Epithelial cell of proximal tubule (primary cell): ENCODE results near the gene GAS6. TPM values are rescaled to one million over a fixed set of nuclear protein-coding genes. Genes with fewer than 3 reads are reported as not detected.
"Not testable (repeated sequence)": the region's sequence is repeated elsewhere in the genome, so short reads cannot be mapped to it uniquely, and the experiment has no call there.

ENCODE experiments used
- DNase-seq: peaks from one replicate; pipeline ENCODE4 v3.0.0-alpha.2; 2011; ENCODE audit warnings: low read depth
- H3K4me3 ChIP-seq: 2 replicates; pipeline ENCODE4 v1.5.1; 2011; ENCODE audit warnings: low read depth, mild to moderate bottlenecking, low read length
- CTCF ChIP-seq: conservative IDR thresholded peaks from 2 replicates; pipeline ENCODE4 v1.5.1; 2012; ENCODE audit warnings: low read depth, mild to moderate bottlenecking, low read length
- total RNA-seq: library from RNA; depleted of rRNA; stranded (reverse); fragments of >200 nt; gene quantifications from 2 replicates; pipeline ENCODE4 v1.2.3, GENCODE V29; 2015

The GAS6 gene
- total RNA-seq, 1 donor from 2014 or later = 127 TPM

GRCh38 chr13:113834496-113835200, 29.2 kb downstream of the GAS6 start:
- DNase-seq = no peak
- H3K4me3 ChIP-seq = no peak overlapping the region
- no peak for TF ChIP-seq CTCF

GRCh38 chr13:113834006-113834405, 29.9 kb downstream of the GAS6 start:
- not testable (repeated sequence) for DNase-seq, H3K4me3 ChIP-seq

GRCh38 chr13:113833111-113833830, 30.6 kb downstream of the GAS6 start:
- DNase-seq = no peak
- no peak overlapping the region for H3K4me3 ChIP-seq
- TF ChIP-seq CTCF = no peak

GRCh38 chr13:113832631-113833030, 31.2 kb downstream of the GAS6 start:
- no peak for DNase-seq
- no peak overlapping the region for H3K4me3 ChIP-seq
- no peak for TF ChIP-seq CTCF

- no peak for TF ChIP-seq CTCF
- no peak for DNase-seq
- no peak overlapping the region for H3K4me3 ChIP-seq
Observed at GRCh38 chr13:113832205-113832604, 31.7 kb downstream of the GAS6 start.

GRCh38 chr13:113831061-113831460, 32.8 kb downstream of the GAS6 start:
- no peak for DNase-seq
- TF ChIP-seq CTCF = no peak
- H3K4me3 ChIP-seq = no peak overlapping the region

GRCh38 chr13:113830426-113830950, 33.4 kb downstream of the GAS6 start:
- H3K4me3 ChIP-seq, DNase-seq: not testable (repeated sequence)

- no peak for DNase-seq
- no peak for TF ChIP-seq CTCF
- no peak overlapping the region for H3K4me3 ChIP-seq
Observed at GRCh38 chr13:113828282-113828825, 35.5 kb downstream of the GAS6 start.
